Measurements from ENCODE around the gene CCDC7. TPM values are rescaled to one million over a fixed set of nuclear protein-coding genes. Genes with fewer than 3 reads are reported as not detected.
"Not testable (repeated sequence)": the region's sequence is repeated elsewhere in the genome, so short reads cannot be mapped to it uniquely, and the experiment has no call there.

CCDC7 gene
- total RNA-seq, 2 donors from 2014 or later = 21.9 to 22.7 TPM

GRCh38 chr10:32461203-32461602 is 15.3 kb downstream of the CCDC7 start:
- Histone ChIP-seq H3K9me3 (no peaks in the 10 kb centered on the region), H3K4me3 (no peak overlapping the region), H3K4me1 (no peaks in the 10 kb centered on the region), H3K27ac (no peak overlapping the region), H3K36me3 (no peaks in the 10 kb centered on the region), H3K27me3 (no peaks in the 10 kb centered on the region)
- no peak for DNase-seq (ENCODE audit: low spot score)
- TF ChIP-seq, protein P1, sequence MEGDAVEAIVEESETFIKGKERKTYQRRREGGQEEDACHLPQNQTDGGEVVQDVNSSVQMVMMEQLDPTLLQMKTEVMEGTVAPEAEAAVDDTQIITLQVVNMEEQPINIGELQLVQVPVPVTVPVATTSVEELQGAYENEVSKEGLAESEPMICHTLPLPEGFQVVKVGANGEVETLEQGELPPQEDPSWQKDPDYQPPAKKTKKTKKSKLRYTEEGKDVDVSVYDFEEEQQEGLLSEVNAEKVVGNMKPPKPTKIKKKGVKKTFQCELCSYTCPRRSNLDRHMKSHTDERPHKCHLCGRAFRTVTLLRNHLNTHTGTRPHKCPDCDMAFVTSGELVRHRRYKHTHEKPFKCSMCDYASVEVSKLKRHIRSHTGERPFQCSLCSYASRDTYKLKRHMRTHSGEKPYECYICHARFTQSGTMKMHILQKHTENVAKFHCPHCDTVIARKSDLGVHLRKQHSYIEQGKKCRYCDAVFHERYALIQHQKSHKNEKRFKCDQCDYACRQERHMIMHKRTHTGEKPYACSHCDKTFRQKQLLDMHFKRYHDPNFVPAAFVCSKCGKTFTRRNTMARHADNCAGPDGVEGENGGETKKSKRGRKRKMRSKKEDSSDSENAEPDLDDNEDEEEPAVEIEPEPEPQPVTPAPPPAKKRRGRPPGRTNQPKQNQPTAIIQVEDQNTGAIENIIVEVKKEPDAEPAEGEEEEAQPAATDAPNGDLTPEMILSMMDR (IDR thresholded peaks at IDR 0.05) = no peak

- TF ChIP-seq, protein P1 (IDR thresholded peaks at IDR 0.05) = no peak
- Histone ChIP-seq H3K9me3 (no peaks in the 10 kb centered on the region), H3K4me1 (no peaks in the 10 kb centered on the region), H3K27me3 (no peaks in the 10 kb centered on the region), H3K36me3 (peaks cover 3% of the 10 kb centered on the region), H3K4me3 (no peak overlapping the region), H3K27ac (no peak overlapping the region)
- no peak for DNase-seq (ENCODE audit: low spot score)
These were observed 25.3 kb downstream of the CCDC7 start for GRCh38 chr10:32471232-32471631.

GRCh38 chr10:32477499-32477898 is 31.6 kb downstream of the CCDC7 start:
- no peaks in the 10 kb centered on the region for H3K4me1 ChIP-seq
- H3K9me3 ChIP-seq = peaks cover 7 to 15% of the 10 kb centered on the region in 2 donors
- H3K27ac ChIP-seq = no peak overlapping the region
- peaks cover 9% of the 10 kb centered on the region for H3K36me3 ChIP-seq
- DNase-seq (ENCODE audit: low spot score) = no peak
- no peak overlapping the region for H3K4me3 ChIP-seq
- H3K27me3 ChIP-seq = no peaks in the 10 kb centered on the region
- TF ChIP-seq, protein P1 (IDR thresholded peaks at IDR 0.05) = no peak

- Histone ChIP-seq H3K4me1 (no peaks in the 10 kb centered on the region), H3K27ac (no peak overlapping the region), H3K27me3 (no peaks in the 10 kb centered on the region), H3K9me3 (peaks cover 7 to 16% of the 10 kb centered on the region in 2 donors), H3K36me3 (peaks cover 7% of the 10 kb centered on the region), H3K4me3 (no peak overlapping the region)
- DNase-seq (ENCODE audit: low spot score) = no peak
- TF ChIP-seq, protein P1 (IDR thresholded peaks at IDR 0.05) = no peak
These were observed 35.7 kb downstream of the CCDC7 start for GRCh38 chr10:32481606-32482005.

DNA sequence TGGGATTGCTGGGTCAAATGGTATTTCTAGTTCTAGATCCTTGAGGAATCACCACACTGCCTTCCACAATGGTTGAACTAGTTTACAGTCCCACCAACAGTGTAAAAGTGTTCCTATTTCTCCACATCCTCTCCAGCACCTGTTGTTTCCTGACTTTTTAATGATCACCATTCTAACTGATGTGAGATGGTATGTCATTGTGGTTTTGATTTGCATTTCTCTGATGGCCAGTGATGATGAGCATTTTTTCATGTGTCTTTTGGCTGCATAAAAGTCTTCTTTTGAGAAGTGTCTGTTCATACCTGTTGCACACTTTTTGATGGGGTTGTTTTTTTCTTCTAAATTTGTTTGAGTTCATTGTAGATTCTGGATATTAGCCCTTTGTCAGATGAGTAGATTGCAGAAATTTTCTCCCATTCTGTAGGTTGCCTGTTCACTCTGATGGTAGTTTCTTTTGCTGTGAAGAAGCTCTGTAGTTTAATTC is 37.1 kb downstream of the CCDC7 start:
- H3K4me1 ChIP-seq; H3K27me3 ChIP-seq; H3K4me3 ChIP-seq; H3K36me3 ChIP-seq; H3K27ac ChIP-seq; DNase-seq (ENCODE audit: low spot score): not testable (repeated sequence)
- H3K9me3 ChIP-seq = peaks cover 9 to 19% of the 10 kb centered on the region in 2 donors

DNA sequence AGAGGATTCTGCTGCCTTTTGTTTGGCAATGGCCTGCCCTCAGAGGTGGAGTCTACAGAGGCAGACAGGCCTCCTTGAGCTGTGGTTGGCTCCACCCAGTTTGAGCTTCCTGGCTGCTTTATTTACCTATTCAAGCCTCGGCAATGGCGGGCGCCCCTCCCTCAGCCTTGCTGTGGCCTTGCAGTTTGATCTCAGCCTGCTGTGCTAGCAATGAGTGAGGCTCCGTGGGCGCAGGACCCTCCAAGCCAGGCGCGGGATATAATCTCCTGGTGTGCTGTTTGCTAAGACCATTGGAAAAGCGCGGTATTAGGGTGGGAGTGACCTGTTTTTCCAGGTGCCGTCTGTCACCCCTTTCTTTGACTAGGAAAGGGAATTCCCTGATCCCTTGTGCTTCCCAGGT is 42.1 kb downstream of the CCDC7 start:
- not testable (repeated sequence) for DNase-seq (ENCODE audit: low spot score); H3K4me3 ChIP-seq; H3K27ac ChIP-seq; H3K4me1 ChIP-seq; H3K27me3 ChIP-seq; H3K36me3 ChIP-seq; H3K9me3 ChIP-seq

DNA sequence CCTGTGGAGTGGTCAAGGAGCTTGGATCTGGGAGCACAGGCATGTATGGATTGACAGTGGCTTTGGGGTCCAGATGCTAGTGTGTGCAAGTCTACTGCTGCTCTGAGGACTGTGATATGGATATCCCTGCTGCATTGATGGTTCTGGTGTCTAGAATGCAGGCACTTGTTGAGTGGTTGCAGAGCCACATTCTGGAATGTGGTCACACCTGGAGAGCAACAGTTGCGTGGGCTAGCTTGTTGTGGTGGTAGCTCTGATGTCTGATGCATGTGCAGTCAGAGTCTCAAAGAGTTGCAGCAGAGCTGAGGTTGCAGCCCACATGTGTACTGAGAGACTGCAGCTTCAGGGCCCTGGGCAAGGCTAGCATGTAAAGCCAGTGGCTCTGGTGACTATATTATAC is 43.2 kb downstream of the CCDC7 start:
- DNase-seq (ENCODE audit: low spot score) = no peak
- Histone ChIP-seq H3K4me1 (no peaks in the 10 kb centered on the region), H3K27ac (no peak overlapping the region)

More for the DNA sequence above, 43.2 kb downstream of the CCDC7 start:
- H3K4me3 ChIP-seq = no peak overlapping the region
- H3K9me3 ChIP-seq = peaks cover 5% of the 10 kb centered on the region in 2 donors
- H3K36me3 ChIP-seq = peaks cover 3% of the 10 kb centered on the region
- no peaks in the 10 kb centered on the region for H3K27me3 ChIP-seq
- TF ChIP-seq, protein P1 (IDR thresholded peaks at IDR 0.05) = no peak
